ENCODE measurements around the gene ZNF354B. TPM values are rescaled to one million over a fixed set of nuclear protein-coding genes. Genes with fewer than 3 reads are reported as not detected.

ZNF354B gene
- total RNA-seq, 4 donors from 2014 or later, result 2.4 to 42.3 (median 14.8) TPM

- no peak for DNase-seq
- no peak overlapping the region for H3K27ac ChIP-seq
- peaks cover 0 to 11% (median 6%) of the 10 kb centered on the region in 4 donors for H3K4me1 ChIP-seq
- 70 to 88% methylated on average over 5 of the region's 5 CpGs for WGBS, 2 donors (ENCODE audit: low coverage in 1 of 2)
- peaks cover 0 to 6% (median 0%) of the 10 kb centered on the region in 4 donors for H3K36me3 ChIP-seq
- intact Hi-C loops (cut with DNase I; ENCODE audit: low total_unique reads) (no loop called here), in situ Hi-C loops (cut with MboI; ENCODE audit: low pct_ligation_motif_present in 1 of 4, low pct_unique_long_range_greater_than_20kb in 1 of 4, low sequenced_read_pairs in 3 of 4) (no loop called here)
- H3K27me3 ChIP-seq, result no peaks in the 10 kb centered on the region
- H3K4me3 ChIP-seq, result no peak overlapping the region
- TF ChIP-seq POLR2AphosphoS5 (IDR thresholded peaks at IDR 0.05) (no peak), CTCF (IDR thresholded peaks at IDR 0.05) (no peak)
- H3K9me3 ChIP-seq, result peaks cover 3 to 18% of the 10 kb centered on the region in 2 donors
Observed at GRCh38 chr5:178899289-178899688, 39.5 kb downstream of the ZNF354B start.

- WGBS, 2 donors (ENCODE audit: low coverage in 1 of 2), result 79 to 87% methylated on average over 3 of the region's 3 CpGs
- Histone ChIP-seq H3K9me3 (peaks cover 21 to 38% of the 10 kb centered on the region in 2 donors), H3K4me1 (no peaks in the 10 kb centered on the region), H3K27me3 (no peaks in the 10 kb centered on the region), H3K4me3 (no peak overlapping the region), H3K27ac (no peak overlapping the region), H3K36me3 (peaks cover 0 to 13% (median 2%) of the 10 kb centered on the region in 4 donors)
- no peak for TF ChIP-seq EP300 (IDR thresholded peaks at IDR 0.05; ENCODE audit: low read depth)
- no peak for TF ChIP-seq CTCF (IDR thresholded peaks at IDR 0.05)
- no peak for TF ChIP-seq POLR2AphosphoS5 (IDR thresholded peaks at IDR 0.05)
- no peak for TF ChIP-seq POLR2A (IDR thresholded peaks at IDR 0.05)
- in situ Hi-C loops (cut with MboI; ENCODE audit: low pct_ligation_motif_present in 1 of 4, low pct_unique_long_range_greater_than_20kb in 1 of 4, low sequenced_read_pairs in 3 of 4), result no loop called here
- intact Hi-C loops (cut with DNase I; ENCODE audit: low total_unique reads), result no loop called here
- DNase-seq, result no peak
Observed at GRCh38 chr5:178902849-178903248, 43.1 kb downstream of the ZNF354B start.

GRCh38 chr5:178931846-178932760 is 72.3 kb downstream of the ZNF354B start:
- H3K9me3 ChIP-seq, result peaks cover 95% of the 10 kb centered on the region in 2 donors
- TF ChIP-seq CTCF (IDR thresholded peaks at IDR 0.05) (no peak), POLR2A (IDR thresholded peaks at IDR 0.05) (no peak), EP300 (IDR thresholded peaks at IDR 0.05; ENCODE audit: low read depth) (no peak), POLR2AphosphoS5 (IDR thresholded peaks at IDR 0.05) (no peak)
- no peaks in the 10 kb centered on the region for H3K27me3 ChIP-seq
- DNase-seq, result no peak
- H3K36me3 ChIP-seq, result peaks cover 0 to 23% (median 10%) of the 10 kb centered on the region in 4 donors
- H3K4me1 ChIP-seq, result no peaks in the 10 kb centered on the region
- 92 to 93% methylated on average over 9 to 11 of the region's 11 CpGs for WGBS, 2 donors (ENCODE audit: low coverage in 1 of 2)
- H3K4me3 ChIP-seq, result no peak overlapping the region
- no peak overlapping the region for H3K27ac ChIP-seq
- in situ Hi-C loops (cut with MboI; ENCODE audit: low pct_ligation_motif_present in 1 of 4, low pct_unique_long_range_greater_than_20kb in 1 of 4, low sequenced_read_pairs in 3 of 4) (no loop called here), intact Hi-C loops (cut with DNase I; ENCODE audit: low total_unique reads) (no loop called here)

Small RNA genes within 50 kb of the gene (small RNA-seq; reads per million reads assigned to genes)
- gene AC126915.2 (0 reads per million in 4 donors), gene AC126915.3 (0 reads per million in 4 donors)

Other genes with a start within 250 kb of the ZNF354B start
- gene CLK4, start 232.9 kb upstream of the ZNF354B start, total RNA-seq, result 10 to 100 TPM; 36.0 to 72.6 (median 52.4) TPM
- gene ZNF354A, start 129.3 kb upstream of the ZNF354B start, total RNA-seq, result 10 to 100 TPM in 2 of 4 donors, 1 to 10 TPM in 2; 3.6 to 17.3 (median 8.8) TPM
- gene ZFP2, start 36.0 kb downstream of the ZNF354B start, total RNA-seq, result 1 to 10 TPM in 3 of 4 donors, not detected in 1; 1.7 to 3.6 (median 2.0) TPM
- 1 to 10 TPM in 2 of 4 donors, under 1 TPM in 1, not detected in 1; 0.41 to 4.1 (median 1.6) TPM for gene ZNF454, start 81.2 kb downstream of the ZNF354B start, total RNA-seq
- gene GRM6, start 135.4 kb downstream of the ZNF354B start, total RNA-seq, result not detected
- gene ZNF879, start 163.9 kb downstream of the ZNF354B start, total RNA-seq, result 1 to 10 TPM; 3.0 to 8.2 (median 6.3) TPM
- 1 to 10 TPM in 3 of 4 donors, under 1 TPM in 1; 0.75 to 7.6 (median 2.9) TPM for gene ZNF354C, start 200.4 kb downstream of the ZNF354B start, total RNA-seq